Peyer's patch (tissue), 4 donors: ENCODE measurements around the gene FCRL5. TPM values are rescaled to one million over a fixed set of nuclear protein-coding genes. Genes with fewer than 3 reads are reported as not detected.

Experiments
- DNase-seq, 3 donors: peaks; one replicate each; pipeline ENCODE4 v3.0.0-alpha.2; 2017 to 2019
- H3K27ac ChIP-seq, 4 donors: fragments of 200-600 bp; sonication (generic); one replicate each; pipeline ENCODE4 v1.5.1; 2016 to 2019
- H3K27me3 ChIP-seq, 2 donors: fragments of 200-600 bp; sonication (generic); one replicate each; pipeline ENCODE4 v1.5.1; 2019
- H3K36me3 ChIP-seq, 3 donors: fragments of 200-600 bp; sonication (generic); one replicate each; pipeline ENCODE4 v1.5.1; 2016 to 2019
- H3K4me1 ChIP-seq, 4 donors: fragments of 200-600 bp; sonication (generic); one replicate each; pipeline ENCODE4 v1.5.1; 2016 to 2019
- H3K4me3 ChIP-seq, 4 donors: fragments of 200-600 bp; sonication (generic); 1 replicate in 3 of 4; 2 replicates in 1 of 4; pipeline ENCODE4 v1.5.1; 2016 to 2019; ENCODE audit warnings: mild to moderate bottlenecking in 1 of 4
- H3K9me3 ChIP-seq, 4 donors: fragments of 200-600 bp; sonication (generic); one replicate each; pipeline ENCODE4 v1.5.1; 2016 to 2019; ENCODE audit warnings: mild to moderate bottlenecking in 1 of 4
- POLR2A ChIP-seq, 2 donors: fragments of 450-650 bp; IDR thresholded peaks; one replicate each; pipeline ENCODE4 v1.5.1; 2017; ENCODE audit warnings: antibody characterized with exemption in 2 of 2, mild to moderate bottlenecking in 2 of 2, moderate library complexity in 2 of 2
- total RNA-seq, 4 donors: library from RNA; depleted of rRNA; stranded (reverse); fragments of >200 nt; gene quantifications; one replicate each; pipeline ENCODE4 v1.1.0, GENCODE V29; 2016
- TF ChIP-seq, protein P1 (sequence below), 6 experiments: fragments of 450-650 bp in 4 of 6; fragments of 200-600 bp in 2 of 6; sonication (generic) in 1 of 6; IDR thresholded peaks; one replicate each; pipeline ENCODE4 v1.5.1; 2017 to 2019; ENCODE audit warnings: antibody characterized with exemption in 6 of 6, mild to moderate bottlenecking in 3 of 6, moderate library complexity in 1 of 6

The FCRL5 gene
- total RNA-seq, result 10 to 100 TPM in 1 of 4 donors, 1 to 10 TPM in 2, under 1 TPM in 1; 0.53 to 19.0 (median 3.8) TPM

DNA sequence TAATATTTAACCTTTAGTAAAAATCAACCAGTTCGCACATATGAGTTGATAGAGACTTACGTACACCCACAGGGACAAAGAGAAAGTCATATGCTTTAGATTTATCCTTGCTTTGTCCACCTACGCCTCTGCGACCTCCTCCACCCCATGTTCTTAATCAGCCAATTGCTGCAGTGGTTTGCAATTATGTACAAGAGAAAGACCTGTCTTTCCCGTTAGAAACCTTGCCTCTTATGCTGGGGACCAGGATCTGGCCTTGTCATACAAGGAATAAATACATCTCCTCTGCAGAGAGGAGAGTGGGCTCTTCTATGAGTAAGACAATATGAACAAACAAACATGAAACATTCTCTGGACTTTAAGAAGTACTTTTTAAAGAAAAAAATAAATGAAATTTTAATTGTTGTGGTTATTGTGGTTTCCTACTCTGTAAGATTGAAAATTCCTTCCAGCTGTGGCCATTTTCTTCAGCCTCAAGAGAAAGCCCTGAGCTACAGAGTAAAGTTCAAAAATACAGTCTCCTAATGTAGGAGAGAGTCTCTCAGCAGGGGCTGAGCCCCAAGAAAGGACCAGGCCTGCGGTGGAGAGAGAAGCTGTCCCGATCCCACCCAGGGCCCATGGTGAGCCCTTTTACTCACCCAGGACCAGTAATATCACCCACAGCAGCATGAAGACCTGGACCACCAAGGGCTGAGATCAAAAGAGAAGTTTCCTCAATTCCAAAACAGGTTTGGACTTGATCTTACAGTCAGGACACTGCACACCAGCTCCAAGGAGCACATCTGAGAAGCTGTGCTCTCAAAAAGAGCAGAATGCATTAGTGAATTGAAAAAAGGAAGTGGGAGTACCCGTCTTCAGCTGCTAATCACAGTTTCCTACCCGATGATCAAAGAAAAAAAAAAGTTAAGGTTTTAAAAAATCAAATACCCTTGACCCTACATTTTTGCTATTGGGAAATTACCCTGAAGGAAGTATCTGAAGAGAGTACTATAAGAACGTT lies at the start of gene FCRL5:
TSS of gene FCRL5 (minus strand) at position 822 of the 1,000 bp plus-strand sequence. CDS start at position 669, 153 bp downstream.
- Histone ChIP-seq H3K27ac (peak within 1 kb of the TSS in 2 of 4 donors; percentile 44 to 72), H3K27me3 (no peaks in the 10 kb centered on the region), H3K4me3 (peak within 1 kb of the TSS in 2 of 4 donors; percentile 30 to 39), H3K36me3 (no peaks in the 10 kb centered on the region), H3K9me3 (no peaks in the 10 kb centered on the region), H3K4me1 (peaks cover 0 to 5% (median 0%) of the 10 kb centered on the region in 4 donors)
- DNase-seq, result no peak
- TF ChIP-seq POLR2A (IDR thresholded peaks at IDR 0.05), result no peak
- TF ChIP-seq, protein P1, sequence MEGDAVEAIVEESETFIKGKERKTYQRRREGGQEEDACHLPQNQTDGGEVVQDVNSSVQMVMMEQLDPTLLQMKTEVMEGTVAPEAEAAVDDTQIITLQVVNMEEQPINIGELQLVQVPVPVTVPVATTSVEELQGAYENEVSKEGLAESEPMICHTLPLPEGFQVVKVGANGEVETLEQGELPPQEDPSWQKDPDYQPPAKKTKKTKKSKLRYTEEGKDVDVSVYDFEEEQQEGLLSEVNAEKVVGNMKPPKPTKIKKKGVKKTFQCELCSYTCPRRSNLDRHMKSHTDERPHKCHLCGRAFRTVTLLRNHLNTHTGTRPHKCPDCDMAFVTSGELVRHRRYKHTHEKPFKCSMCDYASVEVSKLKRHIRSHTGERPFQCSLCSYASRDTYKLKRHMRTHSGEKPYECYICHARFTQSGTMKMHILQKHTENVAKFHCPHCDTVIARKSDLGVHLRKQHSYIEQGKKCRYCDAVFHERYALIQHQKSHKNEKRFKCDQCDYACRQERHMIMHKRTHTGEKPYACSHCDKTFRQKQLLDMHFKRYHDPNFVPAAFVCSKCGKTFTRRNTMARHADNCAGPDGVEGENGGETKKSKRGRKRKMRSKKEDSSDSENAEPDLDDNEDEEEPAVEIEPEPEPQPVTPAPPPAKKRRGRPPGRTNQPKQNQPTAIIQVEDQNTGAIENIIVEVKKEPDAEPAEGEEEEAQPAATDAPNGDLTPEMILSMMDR (IDR thresholded peaks at IDR 0.05), result no peak

GRCh38 chr1:157600236-157600635 lies 47.9 kb upstream of the FCRL5 start:
- no peaks in the 10 kb centered on the region for H3K27me3 ChIP-seq
- peaks cover 0 to 10% (median 0%) of the 10 kb centered on the region in 4 donors for H3K4me1 ChIP-seq
- DNase-seq, result no peak
- no peak for TF ChIP-seq POLR2A (IDR thresholded peaks at IDR 0.05)
- TF ChIP-seq, protein P1 (IDR thresholded peaks at IDR 0.05), result no peak
- no peak overlapping the region for H3K27ac ChIP-seq
- H3K4me3 ChIP-seq, result no peak overlapping the region
- H3K9me3 ChIP-seq, result no peaks in the 10 kb centered on the region
- H3K36me3 ChIP-seq, result no peaks in the 10 kb centered on the region

DNA sequence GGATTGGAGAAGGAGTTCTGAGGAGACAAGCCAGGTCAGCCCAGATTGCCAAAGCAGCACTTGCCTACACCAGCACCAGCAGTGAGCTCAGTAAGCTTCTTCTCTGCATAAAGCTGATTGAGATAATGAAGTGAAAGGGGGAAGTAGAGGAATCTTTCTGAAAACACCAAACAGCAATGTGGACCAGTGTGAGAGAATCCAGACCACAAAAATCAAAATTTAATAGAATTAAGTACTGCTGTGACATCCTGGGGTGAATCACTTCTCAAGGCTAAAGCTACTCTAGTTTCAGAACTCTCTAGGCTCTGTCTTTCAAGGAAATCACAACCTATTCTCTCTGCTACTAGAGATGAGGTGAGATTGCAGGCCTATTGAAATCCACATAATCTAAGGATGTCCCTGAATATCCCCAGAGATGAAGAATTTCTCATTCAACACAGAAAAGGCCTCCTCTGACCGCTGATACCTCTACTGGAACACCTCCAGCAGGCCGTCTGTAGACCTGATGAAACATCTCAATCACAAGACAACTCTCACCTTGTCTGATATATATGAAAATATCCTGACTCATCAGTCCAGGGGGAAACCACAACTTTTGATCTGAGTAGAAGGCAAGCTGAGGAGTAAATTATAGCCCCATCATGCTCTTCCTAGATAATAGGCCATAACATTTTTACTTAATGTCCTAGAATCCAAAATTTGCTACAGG lies 45.8 kb upstream of the FCRL5 start, which contains the start of gene FCRL4:
TSS of gene FCRL4 (minus strand) at position 127 of the 709 bp plus-strand sequence. CDS start 141 bp downstream, outside the sequence.
- Histone ChIP-seq H3K4me1 (peaks cover 0 to 10% (median 0%) of the 10 kb centered on the region in 4 donors), H3K27me3 (no peaks in the 10 kb centered on the region), H3K36me3 (no peaks in the 10 kb centered on the region), H3K4me3 (no peak within 1 kb of the TSS), H3K9me3 (no peaks in the 10 kb centered on the region), H3K27ac (no peak within 1 kb of the TSS)
- DNase-seq, result no peak
- TF ChIP-seq POLR2A (IDR thresholded peaks at IDR 0.05), result no peak
- TF ChIP-seq, protein P1 (IDR thresholded peaks at IDR 0.05), result no peak

DNA sequence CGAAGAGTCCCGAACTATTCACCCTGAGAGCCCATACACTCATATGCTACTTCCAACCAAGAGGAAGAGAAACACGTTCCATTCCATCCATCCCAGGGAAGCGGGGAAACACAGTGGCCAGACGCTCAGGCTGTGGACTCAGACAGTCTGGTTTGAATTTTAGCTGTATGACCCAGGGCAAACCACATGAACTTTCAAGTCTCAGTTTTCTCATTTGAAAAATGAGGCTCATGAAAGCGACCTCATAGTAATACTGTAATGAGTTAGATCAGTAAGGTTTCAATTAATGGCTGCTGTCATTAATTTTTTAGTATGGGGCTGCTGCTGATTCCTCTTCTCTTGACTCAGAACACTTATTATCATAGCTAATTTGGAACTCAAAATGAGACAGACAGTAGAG lies 44.1 kb upstream of the FCRL5 start:
- H3K27me3 ChIP-seq, result no peaks in the 10 kb centered on the region
- H3K4me1 ChIP-seq, result peaks cover 0 to 10% (median 0%) of the 10 kb centered on the region in 4 donors
- no peak overlapping the region for H3K4me3 ChIP-seq
- no peaks in the 10 kb centered on the region for H3K9me3 ChIP-seq
- no peaks in the 10 kb centered on the region for H3K36me3 ChIP-seq
- no peak overlapping the region for H3K27ac ChIP-seq
- no peak for DNase-seq
- no peak for TF ChIP-seq POLR2A (IDR thresholded peaks at IDR 0.05)
- TF ChIP-seq, protein P1 (IDR thresholded peaks at IDR 0.05), result no peak

DNA sequence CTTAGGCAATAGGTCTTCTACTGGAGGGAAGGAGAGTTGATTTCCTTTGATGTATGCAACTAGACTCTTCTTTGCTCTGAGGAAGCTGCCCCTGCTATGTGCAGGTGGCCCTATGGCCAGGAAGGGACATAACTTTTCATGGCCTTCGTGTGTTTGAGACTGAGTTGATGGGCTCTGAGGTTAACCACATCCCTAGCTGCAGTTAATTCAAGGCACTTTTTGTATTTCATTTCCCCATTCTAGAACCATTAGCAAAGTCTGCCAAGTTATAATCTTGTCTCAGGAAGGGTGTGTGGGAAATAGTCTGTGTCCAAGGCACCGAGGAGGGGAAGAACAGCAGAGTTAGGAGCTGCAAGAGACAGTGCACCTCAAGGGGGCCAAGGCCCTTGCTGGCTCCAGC lies 43.0 kb upstream of the FCRL5 start:
- Histone ChIP-seq H3K4me1 (peaks cover 0 to 10% (median 0%) of the 10 kb centered on the region in 4 donors), H3K4me3 (no peak overlapping the region), H3K36me3 (no peaks in the 10 kb centered on the region), H3K27ac (no peak overlapping the region), H3K27me3 (no peaks in the 10 kb centered on the region), H3K9me3 (no peaks in the 10 kb centered on the region)
- no peak for TF ChIP-seq POLR2A (IDR thresholded peaks at IDR 0.05)
- TF ChIP-seq, protein P1 (IDR thresholded peaks at IDR 0.05), result no peak
- DNase-seq, result peak in 2 of 3 donors; percentile 70 to 71
